ENCODE data around the gene GNS. TPM values are rescaled to one million over a fixed set of nuclear protein-coding genes. Genes with fewer than 3 reads are reported as not detected.

The GNS gene
- total RNA-seq, 1 experiment from 2014 or later, result 85.1 TPM

- Mint-ChIP-seq H3K36me3 (ENCODE audit: insufficient read depth, unreplicated experiment) (peaks cover 27% of the 10 kb centered on the region), H3K27me3 (ENCODE audit: unreplicated experiment) (no peaks in the 10 kb centered on the region), H3K4me3 (ENCODE audit: low read depth, unreplicated experiment) (peak overlapping the region; percentile 89), H3K4me1 (ENCODE audit: low read depth, unreplicated experiment) (peaks cover 17% of the 10 kb centered on the region), H3K9me3 (ENCODE audit: low read depth, unreplicated experiment) (no peaks in the 10 kb centered on the region), H3K27ac (ENCODE audit: unreplicated experiment) (peak overlapping the region; percentile 69)
- TF ChIP-seq CTCF (IDR thresholded peaks at IDR 0.05; ENCODE audit: unreplicated experiment), result no peak
- DNase-seq, result no peak
- CTCF ChIA-PET, result interaction anchor here (0.6 to 1.7 kb wide), 4 partner anchors 14 to 352 kb away, joined by 3 to 13 read pairs (median 4); no protein-coding TSS in a partner anchor
- no TSS peak for BruUV-seq (replicated peaks)
- intact Hi-C loops (cut with micrococcal nuclease; ENCODE audit: unreplicated experiment), result no loop called here
Observed at GRCh38 chr12:64782191-64782876, 23.1 kb upstream of the GNS start.

- Mint-ChIP-seq H3K27ac (ENCODE audit: unreplicated experiment) (peak overlapping the region; percentile 69), H3K4me3 (ENCODE audit: low read depth, unreplicated experiment) (peak overlapping the region; percentile 89), H3K9me3 (ENCODE audit: low read depth, unreplicated experiment) (no peaks in the 10 kb centered on the region), H3K36me3 (ENCODE audit: insufficient read depth, unreplicated experiment) (peaks cover 27% of the 10 kb centered on the region), H3K4me1 (ENCODE audit: low read depth, unreplicated experiment) (peaks cover 25% of the 10 kb centered on the region), H3K27me3 (ENCODE audit: unreplicated experiment) (no peaks in the 10 kb centered on the region)
- TF ChIP-seq CTCF (IDR thresholded peaks at IDR 0.05; ENCODE audit: unreplicated experiment), result no peak
- BruUV-seq (replicated peaks), result TSS peak; percentile 66
- CTCF ChIA-PET, result interaction anchor here (0.5 to 2.0 kb wide), 9 partner anchors 12 to 800 kb away, joined by 3 to 17 read pairs (median 4); no protein-coding TSS in a partner anchor
- intact Hi-C loops (cut with micrococcal nuclease; ENCODE audit: unreplicated experiment), result no loop called here
- peak; percentile 36 for DNase-seq
Observed at GRCh38 chr12:64781280-64782190, 22.3 kb upstream of the GNS start.

GRCh38 chr12:64780531-64781279, 21.5 kb upstream of the GNS start:
- Mint-ChIP-seq H3K4me3 (ENCODE audit: low read depth, unreplicated experiment) (peak overlapping the region; percentile 89), H3K36me3 (ENCODE audit: insufficient read depth, unreplicated experiment) (peaks cover 27% of the 10 kb centered on the region), H3K27me3 (ENCODE audit: unreplicated experiment) (no peaks in the 10 kb centered on the region), H3K27ac (ENCODE audit: unreplicated experiment) (peak overlapping the region; percentile 76), H3K9me3 (ENCODE audit: low read depth, unreplicated experiment) (peaks cover 3% of the 10 kb centered on the region), H3K4me1 (ENCODE audit: low read depth, unreplicated experiment) (peaks cover 25% of the 10 kb centered on the region)
- BruUV-seq (replicated peaks), result no TSS peak
- CTCF ChIA-PET, result interaction anchor here (0.5 to 2.0 kb wide), 9 partner anchors 9 to 801 kb away, joined by 3 to 17 read pairs (median 4); no protein-coding TSS in a partner anchor
- intact Hi-C loops (cut with micrococcal nuclease; ENCODE audit: unreplicated experiment), result no loop called here
- TF ChIP-seq CTCF (IDR thresholded peaks at IDR 0.05; ENCODE audit: unreplicated experiment), result no peak
- peak; percentile 83 for DNase-seq

- Mint-ChIP-seq H3K4me3 (ENCODE audit: low read depth, unreplicated experiment) (peak overlapping the region; percentile 89), H3K27me3 (ENCODE audit: unreplicated experiment) (no peaks in the 10 kb centered on the region), H3K36me3 (ENCODE audit: insufficient read depth, unreplicated experiment) (peaks cover 27% of the 10 kb centered on the region), H3K9me3 (ENCODE audit: low read depth, unreplicated experiment) (peaks cover 3% of the 10 kb centered on the region), H3K4me1 (ENCODE audit: low read depth, unreplicated experiment) (peaks cover 25% of the 10 kb centered on the region), H3K27ac (ENCODE audit: unreplicated experiment) (peak overlapping the region; percentile 76)
- CTCF ChIA-PET, result interaction anchor here (0.5 to 2.0 kb wide), 5 partner anchors 10 to 433 kb away, joined by 3 to 17 read pairs (median 6); no protein-coding TSS in a partner anchor
- no TSS peak for BruUV-seq (replicated peaks)
- DNase-seq, result no peak
- TF ChIP-seq CTCF (IDR thresholded peaks at IDR 0.05; ENCODE audit: unreplicated experiment), result no peak
- intact Hi-C loops (cut with micrococcal nuclease; ENCODE audit: unreplicated experiment), result no loop called here
Observed at GRCh38 chr12:64780132-64780530, 20.9 kb upstream of the GNS start.

Data from Calu3 (cell line).